ENCODE data around the gene R3HDML. TPM values are rescaled to one million over a fixed set of nuclear protein-coding genes. Genes with fewer than 3 reads are reported as not detected.

R3HDML gene
- total and polyA plus RNA-seq, 2 of the 13 experiments (the other 11 are each of a cell fraction or from before 2014, with no cell fraction given) = not detected

- TF ChIP-seq MYNN (CRISPR knock-in tag; IDR thresholded peaks at IDR 0.05; ENCODE audit: low read depth) = no peak
- TF ChIP-seq TRIM24 (CRISPR knock-in tag; IDR thresholded peaks at IDR 0.05) = peak; percentile 2; the same call in 1 of the 2 replicates
- no peak; the same call in 1 of the 2 replicates for TF ChIP-seq BHLHE40 (IDR thresholded peaks at IDR 0.05; ENCODE audit: low read length)
- TF ChIP-seq U2AF2 (IDR thresholded peaks at IDR 0.05; ENCODE audit: low read depth, low read length) = no peak
- no peak for TF ChIP-seq SYNCRIP (IDR thresholded peaks at IDR 0.05; ENCODE audit: insufficient read depth, low read depth, low read length)
- peak; percentile 89 for TF ChIP-seq ZBTB1 (CRISPR knock-in tag; IDR thresholded peaks at IDR 0.05; ENCODE audit: borderline replicate concordance)
- TF ChIP-seq ZNF784 (CRISPR knock-in tag; IDR thresholded peaks at IDR 0.05; ENCODE audit: borderline replicate concordance) = peak; percentile 58; the same call in 1 of the 2 replicates
- TF ChIP-seq ARID5B (CRISPR knock-in tag; IDR thresholded peaks at IDR 0.05) = peak; percentile 99
- 0 out of 2 replicates have a peak, but pooled peaks have one; percentile 36 for TF ChIP-seq ZBTB43 (CRISPR knock-in tag; conservative IDR thresholded peaks at IDR 0.05)
- no peak for TF ChIP-seq RBAK (CRISPR knock-in tag; IDR thresholded peaks at IDR 0.05)
- no peak for TF ChIP-seq GPN1 (CRISPR knock-in tag; IDR thresholded peaks at IDR 0.05; ENCODE audit: borderline replicate concordance)
- no peak for TF ChIP-seq ZNF839 (CRISPR knock-in tag; IDR thresholded peaks at IDR 0.05; ENCODE audit: borderline replicate concordance)
- TF ChIP-seq SMARCE1 (IDR thresholded peaks at IDR 0.05; ENCODE audit: borderline replicate concordance) = no peak
- TF ChIP-seq NFYB (CRISPR knock-in tag; IDR thresholded peaks at IDR 0.05) = no peak; the same call in 1 of the 2 replicates
- TF ChIP-seq MIXL1 (CRISPR knock-in tag; IDR thresholded peaks at IDR 0.05) = peak; percentile 99; the same call in 1 of the 2 replicates
- TF ChIP-seq ZNF891 (CRISPR knock-in tag; IDR thresholded peaks at IDR 0.05) = peak; percentile 97; the same call in 1 of the 2 replicates
- peak; percentile 5 for TF ChIP-seq ZNF143 (CRISPR knock-in tag; IDR thresholded peaks at IDR 0.05)
- TF ChIP-seq ZNF180 (CRISPR knock-in tag; IDR thresholded peaks at IDR 0.05; ENCODE audit: borderline replicate concordance, low read depth) = no peak
- peak; percentile 92; the same call in 1 of the 2 replicates for TF ChIP-seq ZNF710 (CRISPR knock-in tag; IDR thresholded peaks at IDR 0.05; ENCODE audit: borderline replicate concordance)
Observed at GRCh38 chr20:44394702-44395460, 58.0 kb downstream of the R3HDML start (continued).

All from HepG2 (cell line).